HepG2 (cell line): ENCODE measurements around the gene GNG4. TPM values are rescaled to one million over a fixed set of nuclear protein-coding genes. Genes with fewer than 3 reads are reported as not detected.
A peak's percentile ranks its signal among the peaks of the same experiment; 100 is the strongest.
"Not testable (repeated sequence)": the region's sequence is repeated elsewhere in the genome, so short reads cannot be mapped to it uniquely, and the experiment has no call there.

Source experiments
- ELF3 ChIP-seq: IDR thresholded peaks from 2 replicates; pipeline ENCODE4 v1.6.1; 2016; ENCODE audit warnings: missing genetic modification reagents, missing compliant biosample characterization
- HOMEZ ChIP-seq: IDR thresholded peaks from 2 replicates; pipeline ENCODE4 v1.6.1; 2016; ENCODE audit warnings: low read depth
- KDM4B ChIP-seq: sonication (generic); formaldehyde crosslinking; IDR thresholded peaks from 2 replicates; pipeline ENCODE4 v1.4.0; 2020; ENCODE audit warnings: missing genetic modification reagents
- KLF6 ChIP-seq: IDR thresholded peaks from 2 replicates; pipeline ENCODE4 v1.8.0; 2016; ENCODE audit warnings: missing biosample characterization, missing genetic modification reagents
- LCORL ChIP-seq, 2 experiments: fragments of 450-650 bp in 1 of 2; sonication (generic) in 1 of 2; formaldehyde crosslinking in 1 of 2; IDR thresholded peaks; 2 replicates each; pipeline versions ENCODE4 v1.5.0 to v1.6.1; 2017 to 2020; ENCODE audit warnings: antibody characterized with exemption in 1 of 2, missing genetic modification reagents in 1 of 2
- MAX ChIP-seq: IDR thresholded peaks from 2 replicates; pipeline ENCODE4 v1.6.1; 2012; ENCODE audit warnings: inconsistent platforms
- NCOR1 ChIP-seq: fragments of 200-600 bp; sonication (generic); IDR thresholded peaks from 2 replicates; pipeline ENCODE4 v1.7.0; 2017; ENCODE audit warnings: antibody characterized with exemption, low read length, borderline replicate concordance
- PATZ1 ChIP-seq: sonication (generic); formaldehyde crosslinking; IDR thresholded peaks from 2 replicates; pipeline ENCODE4 v1.4.0; 2020; ENCODE audit warnings: missing genetic modification reagents
- SIN3A ChIP-seq: IDR thresholded peaks from 2 replicates; pipeline ENCODE4 v1.6.1; 2011; ENCODE audit warnings: low read depth, mild to moderate bottlenecking, control low read depth, low read length, borderline replicate concordance
- SP4 ChIP-seq: sonication (generic); formaldehyde crosslinking; IDR thresholded peaks from 2 replicates; pipeline ENCODE4 v1.8.1; 2023; ENCODE audit warnings: mild to moderate bottlenecking, missing genetic modification reagents
- SP5 ChIP-seq: IDR thresholded peaks from 2 replicates; pipeline ENCODE4 v1.6.1; 2016; ENCODE audit warnings: low read depth, borderline replicate concordance
- TOE1 ChIP-seq: sonication (generic); formaldehyde crosslinking; IDR thresholded peaks from 2 replicates; pipeline ENCODE4 v1.4.0; 2020; ENCODE audit warnings: mild to moderate bottlenecking, missing genetic modification reagents
- U2AF1 ChIP-seq: fragments of 200-400 bp; formaldehyde crosslinking; optimal IDR thresholded peaks from 2 replicates; pipeline ENCODE3; 2017; ENCODE audit warnings: mild to moderate bottlenecking, low read depth, low read length
- ZFX ChIP-seq: sonication (generic); formaldehyde crosslinking; IDR thresholded peaks from 2 replicates; pipeline ENCODE4 v1.4.0; 2020; ENCODE audit warnings: mild to moderate bottlenecking, low read depth, missing genetic modification reagents, moderate library complexity
- ZNF230 ChIP-seq: sonication (generic); formaldehyde crosslinking; IDR thresholded peaks from 2 replicates; pipeline ENCODE4 v1.4.0; 2020; ENCODE audit warnings: mild to moderate bottlenecking, missing genetic modification reagents
- ZNF232 ChIP-seq: sonication (generic); formaldehyde crosslinking; IDR thresholded peaks from 2 replicates; pipeline ENCODE4 v1.4.0; 2020; ENCODE audit warnings: missing genetic modification reagents, borderline replicate concordance
- ZNF292 ChIP-seq: sonication (generic); formaldehyde crosslinking; IDR thresholded peaks from 2 replicates; pipeline ENCODE4 v1.8.1; 2022; ENCODE audit warnings: mild to moderate bottlenecking, low read depth, missing genetic modification reagents, borderline replicate concordance
- ZNF333 ChIP-seq: sonication (generic); formaldehyde crosslinking; IDR thresholded peaks from 2 replicates; pipeline ENCODE4 v1.4.0; 2020; ENCODE audit warnings: mild to moderate bottlenecking, missing genetic modification reagents, borderline replicate concordance
- ZNF614 ChIP-seq: IDR thresholded peaks from 2 replicates; pipeline ENCODE4 v1.6.1; 2018; ENCODE audit warnings: missing biosample characterization, missing genetic modification reagents, inconsistent platforms, borderline replicate concordance
- ZNF644 ChIP-seq: IDR thresholded peaks from 2 replicates; pipeline ENCODE4 v1.6.1; 2016; ENCODE audit warnings: low read depth
- ZNF788 ChIP-seq: sonication (generic); formaldehyde crosslinking; IDR thresholded peaks from 2 replicates; pipeline ENCODE4 v1.5.0; 2020; ENCODE audit warnings: mild to moderate bottlenecking, missing genetic modification reagents, borderline replicate concordance
- ZZZ3 ChIP-seq: sonication (generic); formaldehyde crosslinking; IDR thresholded peaks from 2 replicates; pipeline ENCODE4 v1.4.0; 2020; ENCODE audit warnings: missing genetic modification reagents, mild to moderate bottlenecking, borderline replicate concordance
- polyA plus RNA-seq, 8 experiments: library from polyadenylated mRNA; depleted of rRNA in 3 of 8; stranded (reverse) in 7 of 8; unstranded in 1 of 8; fragments of >200 nt; fragmentation: Illumina TruSeq in 4 of 8; extraction: Trizol in 4 of 8; gene quantifications; 2 replicates each; pipeline versions ENCODE4 v1.2.1 to v1.2.3, GENCODE V29; 2011 to 2016; ENCODE audit warnings: low read depth in 4 of 8, missing spikeins in 1 of 8, mixed read lengths in 1 of 8; ENCODE audit not compliant: insufficient read depth in 1 of 8
- total RNA-seq, 5 experiments: library from RNA; depleted of rRNA; stranded (reverse); fragments of >200 nt; fragmentation: Illumina TruSeq; extraction: Trizol; gene quantifications; 2 replicates each; pipeline ENCODE4 v1.2.3, GENCODE V29; 2016; ENCODE audit warnings: low read depth in 1 of 5

The GNG4 gene
- total and polyA plus RNA-seq, 2 of the 13 experiments (the other 11 are each of a cell fraction or from before 2014, with no cell fraction given): 27.1 to 69.5 TPM

- TF ChIP-seq PATZ1 (peak; percentile 72; the same call in 1 of the 2 replicates), KDM4B (CRISPR knock-in tag) (0 out of 2 replicates have a peak, but pooled peaks have one; percentile 24), SIN3A (peak; percentile 76; the same call in 1 of the 2 replicates), ZNF614 (CRISPR knock-in tag) (peak; percentile 85; the same call in 1 of the 2 replicates), HOMEZ (CRISPR knock-in tag) (peak; percentile 68; the same call in 1 of the 2 replicates), ZNF333 (CRISPR knock-in tag) (0 out of 2 replicates have a peak, but pooled peaks have one; percentile 38), ELF3 (peak; percentile 77), TOE1 (CRISPR knock-in tag) (0 out of 2 replicates have a peak, but pooled peaks have one; percentile 67), LCORL (CRISPR knock-in tag; IDR thresholded peaks at IDR 0.05) (peak; percentile 83), KLF6 (CRISPR knock-in tag) (peak; percentile 71; the same call in 1 of the 2 replicates), SP4 (CRISPR knock-in tag) (peak; percentile 53; the same call in 1 of the 2 replicates), ZFX (peak; percentile 52; the same call in 1 of the 2 replicates), ZZZ3 (CRISPR knock-in tag) (peak; percentile 85; the same call in 1 of the 2 replicates), U2AF1 (peak; percentile 60), ZNF292 (peak; percentile 75; the same call in 1 of the 2 replicates), NCOR1 (peak; percentile 66; the same call in 1 of the 2 replicates), ZNF232 (CRISPR knock-in tag) (peak; percentile 87), ZNF788 (CRISPR knock-in tag) (peak; percentile 56; the same call in 1 of the 2 replicates), ZNF230 (CRISPR knock-in tag) (0 out of 2 replicates have a peak, but pooled peaks have one; percentile 39), SP5 (CRISPR knock-in tag) (peak; percentile 67), ZNF644 (CRISPR knock-in tag) (peak; percentile 75), MAX (peak; percentile 84)
- not testable (repeated sequence) for TF ChIP-seq LCORL (IDR thresholded peaks at IDR 0.05)
Measured at GRCh38 chr1:235647537-235647936, 2.0 kb downstream of the GNG4 start (continued).
